NB4 (cell line): ENCODE results near the gene ATP11C.

Source experiments
- DNase-seq: peaks from one replicate; pipeline ENCODE4 v3.0.0; 2010; ENCODE audit warnings: low read depth
- H3K4me3 ChIP-seq: one replicate; pipeline ENCODE4 v1.5.1; 2011; ENCODE audit warnings: mild to moderate bottlenecking, low read depth, low read length, moderate library complexity
- MYC ChIP-seq: IDR thresholded peaks from 2 replicates; pipeline ENCODE4 v1.6.1; 2011; ENCODE audit warnings: low read depth, low read length
- POLR2A ChIP-seq: IDR thresholded peaks from 2 replicates; pipeline ENCODE4 v1.6.1; 2011; ENCODE audit warnings: mild to moderate bottlenecking; ENCODE audit not compliant: insufficient read length; ENCODE audit errors: extremely low read depth
- TF ChIP-seq, protein P1 (sequence below): IDR thresholded peaks from 2 replicates; pipeline ENCODE4 v1.6.1; 2011; ENCODE audit warnings: low read depth, low read length
- TF ChIP-seq, protein P2 (sequence below): IDR thresholded peaks from one replicate; pipeline ENCODE4 v1.5.1; 2012; ENCODE audit warnings: low read depth, low read length

The ATP11C gene

DNA sequence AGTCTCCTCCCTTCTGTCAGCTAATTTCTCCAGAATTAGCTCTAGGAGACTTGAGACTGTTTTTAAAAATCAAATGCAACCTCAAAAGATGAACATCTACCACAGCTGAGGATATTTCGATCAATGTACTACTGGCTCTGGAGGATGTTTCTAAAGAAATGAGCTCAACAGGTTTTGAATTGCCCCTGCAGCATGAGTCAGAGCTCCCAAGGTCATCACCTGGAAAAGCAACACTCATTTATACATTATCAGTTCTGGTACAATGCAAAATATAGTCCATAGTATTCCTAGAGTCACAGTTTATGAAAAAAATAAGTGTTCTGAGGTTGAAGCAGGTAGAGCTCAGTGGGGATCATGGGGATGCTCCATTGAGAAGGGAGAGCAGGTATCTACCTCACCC, 174.0 kb downstream of the ATP11C start:
- TF ChIP-seq POLR2A: no peak
- TF ChIP-seq MYC: no peak
- TF ChIP-seq, protein P1, sequence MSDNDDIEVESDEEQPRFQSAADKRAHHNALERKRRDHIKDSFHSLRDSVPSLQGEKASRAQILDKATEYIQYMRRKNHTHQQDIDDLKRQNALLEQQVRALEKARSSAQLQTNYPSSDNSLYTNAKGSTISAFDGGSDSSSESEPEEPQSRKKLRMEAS: no peak
- TF ChIP-seq, protein P2, sequence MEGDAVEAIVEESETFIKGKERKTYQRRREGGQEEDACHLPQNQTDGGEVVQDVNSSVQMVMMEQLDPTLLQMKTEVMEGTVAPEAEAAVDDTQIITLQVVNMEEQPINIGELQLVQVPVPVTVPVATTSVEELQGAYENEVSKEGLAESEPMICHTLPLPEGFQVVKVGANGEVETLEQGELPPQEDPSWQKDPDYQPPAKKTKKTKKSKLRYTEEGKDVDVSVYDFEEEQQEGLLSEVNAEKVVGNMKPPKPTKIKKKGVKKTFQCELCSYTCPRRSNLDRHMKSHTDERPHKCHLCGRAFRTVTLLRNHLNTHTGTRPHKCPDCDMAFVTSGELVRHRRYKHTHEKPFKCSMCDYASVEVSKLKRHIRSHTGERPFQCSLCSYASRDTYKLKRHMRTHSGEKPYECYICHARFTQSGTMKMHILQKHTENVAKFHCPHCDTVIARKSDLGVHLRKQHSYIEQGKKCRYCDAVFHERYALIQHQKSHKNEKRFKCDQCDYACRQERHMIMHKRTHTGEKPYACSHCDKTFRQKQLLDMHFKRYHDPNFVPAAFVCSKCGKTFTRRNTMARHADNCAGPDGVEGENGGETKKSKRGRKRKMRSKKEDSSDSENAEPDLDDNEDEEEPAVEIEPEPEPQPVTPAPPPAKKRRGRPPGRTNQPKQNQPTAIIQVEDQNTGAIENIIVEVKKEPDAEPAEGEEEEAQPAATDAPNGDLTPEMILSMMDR: no peak
- DNase-seq: no peak
- H3K4me3 ChIP-seq: no peak overlapping the region

DNA sequence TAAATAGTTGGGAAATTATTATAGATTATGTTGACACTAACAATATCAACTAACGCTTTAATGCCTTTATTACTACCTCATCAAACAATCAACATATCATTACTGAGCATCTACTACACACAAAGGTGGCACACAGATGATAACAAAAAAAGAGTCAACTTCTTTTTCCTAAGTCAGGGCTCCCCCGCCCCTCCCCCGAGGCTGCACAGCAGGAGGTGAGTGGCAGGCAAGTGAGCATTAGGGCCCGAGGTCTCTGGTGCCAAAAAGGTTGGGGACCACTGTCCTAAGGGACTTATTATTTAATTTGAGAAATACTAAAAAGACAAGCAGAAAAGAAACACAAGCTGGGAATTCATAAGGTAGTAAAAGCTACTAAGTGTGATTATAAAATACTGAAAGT, 174.6 kb downstream of the ATP11C start:
- TF ChIP-seq, protein P1: no peak
- TF ChIP-seq MYC (no peak), POLR2A (no peak)
- TF ChIP-seq, protein P2: no peak
- DNase-seq: no peak

DNA sequence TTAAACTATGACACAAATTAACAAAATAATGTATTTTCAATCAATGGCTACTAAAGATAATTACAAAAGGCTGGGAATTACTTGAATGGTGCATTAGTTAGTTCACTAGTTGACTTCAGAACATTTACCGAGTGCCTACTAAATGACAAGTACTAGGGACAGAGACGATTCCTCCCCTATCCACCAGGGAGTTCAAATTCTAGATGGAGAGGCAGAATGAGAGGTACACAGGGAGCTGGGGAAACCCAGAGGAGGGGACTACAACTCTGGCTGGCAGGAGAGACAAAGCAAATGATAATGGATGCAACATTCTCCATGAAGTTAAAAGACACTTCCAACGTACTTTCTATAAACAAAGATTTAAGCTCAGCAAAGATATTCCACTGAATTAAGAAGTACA, 181.8 kb downstream of the ATP11C start:
- no peak for DNase-seq

More for the DNA sequence above, 174.6 kb downstream of the ATP11C start:
- no peak overlapping the region for H3K4me3 ChIP-seq

DNA sequence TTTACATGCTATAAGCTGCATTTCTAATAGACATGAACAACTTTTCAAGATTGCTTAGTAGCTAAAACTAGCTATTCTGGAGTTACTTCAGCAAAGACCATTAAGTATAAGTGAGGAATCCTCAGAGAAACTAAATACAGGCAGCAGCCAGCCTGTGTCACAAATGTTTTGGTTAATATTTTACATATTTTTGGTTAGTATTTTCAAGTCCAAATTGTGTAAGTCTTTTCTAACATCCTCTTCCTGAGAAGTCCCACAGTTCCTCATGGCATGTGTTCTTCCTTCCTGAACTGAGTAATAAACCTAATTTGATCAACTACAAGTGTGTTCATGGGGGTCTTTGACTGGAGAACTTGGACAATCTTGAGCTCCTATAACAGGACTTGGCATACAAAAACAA, 182.5 kb downstream of the ATP11C start:
- DNase-seq: no peak
- TF ChIP-seq POLR2A (no peak), MYC (no peak)
- TF ChIP-seq, protein P2: no peak
- TF ChIP-seq, protein P1: no peak
- H3K4me3 ChIP-seq: no peak overlapping the region

More for the DNA sequence above, 181.8 kb downstream of the ATP11C start:
- TF ChIP-seq MYC: no peak
- TF ChIP-seq POLR2A: no peak
- TF ChIP-seq, protein P1: no peak
- TF ChIP-seq, protein P2: no peak
- no peak overlapping the region for H3K4me3 ChIP-seq

DNA sequence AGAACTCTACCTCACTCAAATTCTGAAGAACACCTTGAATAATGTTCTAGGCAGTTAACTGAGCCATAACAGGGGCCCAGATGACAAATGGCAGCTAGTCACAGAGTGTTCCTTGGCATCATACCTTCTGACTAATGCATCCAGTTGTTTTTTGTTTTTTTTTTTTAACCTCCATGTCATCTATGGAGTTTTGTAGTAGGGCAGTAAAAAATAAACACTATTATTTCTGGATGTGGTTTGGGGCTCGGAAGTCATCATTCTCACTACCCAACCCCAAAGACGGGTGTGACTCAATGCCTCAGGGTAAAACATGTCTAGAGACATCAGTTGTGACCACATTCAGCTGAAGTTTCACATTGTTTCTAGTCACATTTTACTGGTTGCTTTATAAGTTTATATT, 193.7 kb downstream of the ATP11C start:
- TF ChIP-seq POLR2A: no peak
- TF ChIP-seq, protein P2: no peak
- TF ChIP-seq MYC: no peak
- TF ChIP-seq, protein P1: no peak
- DNase-seq: no peak
- no peak overlapping the region for H3K4me3 ChIP-seq

DNA sequence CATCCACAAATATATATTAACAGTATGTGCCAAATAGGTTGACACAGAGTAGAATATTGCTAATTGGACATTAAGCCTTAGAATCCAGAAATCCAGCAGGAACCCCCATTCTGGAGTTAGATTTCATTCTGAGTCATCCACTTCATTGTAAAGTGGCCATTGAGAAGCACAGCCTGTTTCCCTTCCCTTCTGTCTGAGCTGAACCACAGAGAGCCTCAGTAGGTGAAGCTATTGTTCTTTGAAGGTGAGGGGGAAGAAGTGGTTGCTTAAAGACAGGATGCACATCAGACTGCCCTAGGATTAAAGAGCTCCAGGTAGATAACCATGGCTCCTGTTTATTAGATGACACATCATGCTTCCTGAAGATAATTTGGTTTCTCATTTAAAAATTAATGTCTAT, 194.3 kb downstream of the ATP11C start:
- H3K4me3 ChIP-seq: no peak overlapping the region
- DNase-seq: no peak

More for the DNA sequence above, 194.3 kb downstream of the ATP11C start:
- TF ChIP-seq, protein P1: no peak
- TF ChIP-seq, protein P2: no peak
- no peak for TF ChIP-seq MYC
- no peak for TF ChIP-seq POLR2A
